Stimulated activated CD8-positive, alpha-beta memory T cell treated with anti-CD3 and anti-CD28 coated beads, Interleukin-12 subunit alpha, Interleukin-12 subunit beta, amount 100 ng/mL, for 4 hours (primary cell): ENCODE measurements around the gene FAM83G.
"Not testable (repeated sequence)": the region's sequence is repeated elsewhere in the genome, so short reads cannot be mapped to it uniquely, and the experiment has no call there.

Source experiments
- DNase-seq: peaks from one replicate; pipeline ENCODE4 v3.0.0-alpha.2; 2020; ENCODE audit warnings: low read depth

The FAM83G gene

GRCh38 chr17:18966831-18967624 is 37.5 kb downstream of the FAM83G start:
- no peak for DNase-seq

- no peak for DNase-seq
Measured at GRCh38 chr17:18965530-18966236, 38.9 kb downstream of the FAM83G start.

- DNase-seq: no peak
Measured at GRCh38 chr17:18964550-18964949, 40.0 kb downstream of the FAM83G start.

- DNase-seq: no peak
Measured at GRCh38 chr17:18964018-18964351, 40.6 kb downstream of the FAM83G start.

GRCh38 chr17:18963126-18964017 is 41.2 kb downstream of the FAM83G start:
- no peak for DNase-seq

GRCh38 chr17:18962494-18962815 is 42.1 kb downstream of the FAM83G start:
- no peak for DNase-seq

- DNase-seq: no peak
Measured at GRCh38 chr17:18961634-18962493, 42.7 kb downstream of the FAM83G start.

GRCh38 chr17:18960803-18961511 is 43.6 kb downstream of the FAM83G start:
- DNase-seq: peak; percentile 63

GRCh38 chr17:18960241-18960665 is 44.3 kb downstream of the FAM83G start:
- DNase-seq: no peak

- no peak for DNase-seq
Measured at GRCh38 chr17:18959845-18960240, 44.7 kb downstream of the FAM83G start.

GRCh38 chr17:18959071-18959844 is 45.3 kb downstream of the FAM83G start:
- DNase-seq: no peak

- DNase-seq: no peak
Measured at GRCh38 chr17:18958611-18959010, 46.0 kb downstream of the FAM83G start.

GRCh38 chr17:18957831-18958230 is 46.7 kb downstream of the FAM83G start:
- no peak for DNase-seq

- DNase-seq: no peak
Measured at GRCh38 chr17:18956581-18956980, 48.0 kb downstream of the FAM83G start.

- not testable (repeated sequence) for DNase-seq
Measured at GRCh38 chr17:18956021-18956420, 48.5 kb downstream of the FAM83G start.

- DNase-seq: no peak
Measured at GRCh38 chr17:18955009-18955408, 49.6 kb downstream of the FAM83G start.

- no peak for DNase-seq
Measured at GRCh38 chr17:18954321-18954720, 50.2 kb downstream of the FAM83G start.

GRCh38 chr17:18953231-18953728 is 51.3 kb downstream of the FAM83G start:
- no peak for DNase-seq

GRCh38 chr17:18951941-18952842 is 52.4 kb downstream of the FAM83G start, which contains the start of gene SLC5A10:
SLC5A10 (plus strand) TSS chr17:18952165; CDS start chr17:18952206, 41 bp downstream.
- DNase-seq: no peak
